HepG2 (cell line): Measurements from ENCODE around the gene EPB41L2. TPM values are rescaled to one million over a fixed set of nuclear protein-coding genes. Genes with fewer than 3 reads are reported as not detected.

ENCODE experiments used
- ATF1 ChIP-seq: IDR thresholded peaks from 2 replicates; pipeline ENCODE4 v1.6.1; 2016; ENCODE audit warnings: mild to moderate bottlenecking, control low read depth
- BCL3 ChIP-seq: sonication (generic); formaldehyde crosslinking; IDR thresholded peaks from 2 replicates; pipeline ENCODE4 v1.5.1; 2020; ENCODE audit warnings: mild to moderate bottlenecking, missing genetic modification reagents, moderate library complexity
- FOXJ3 ChIP-seq: sonication (generic); formaldehyde crosslinking; IDR thresholded peaks from 2 replicates; pipeline ENCODE4 v1.4.0; 2020; ENCODE audit warnings: missing genetic modification reagents, mild to moderate bottlenecking, borderline replicate concordance
- FOXO1 ChIP-seq: sonication (generic); formaldehyde crosslinking; IDR thresholded peaks from 2 replicates; pipeline ENCODE4 v1.4.0; 2020; ENCODE audit warnings: missing genetic modification reagents
- HDAC6 ChIP-seq: fragments of 200-600 bp; sonication (generic); IDR thresholded peaks from 2 replicates; pipeline ENCODE4 v1.7.0; 2017; ENCODE audit warnings: mild to moderate bottlenecking, antibody characterized with exemption, low read length, low read depth
- NR2F2 ChIP-seq: IDR thresholded peaks from 2 replicates; pipeline ENCODE4 v1.6.1; 2012; ENCODE audit warnings: low read depth, inconsistent platforms, borderline replicate concordance
- RELA ChIP-seq: sonication (generic); formaldehyde crosslinking; IDR thresholded peaks from 2 replicates; pipeline ENCODE4 v1.4.0; 2020; ENCODE audit warnings: missing genetic modification reagents
- RFX3 ChIP-seq: IDR thresholded peaks from 2 replicates; pipeline ENCODE4 v1.6.1; 2016; ENCODE audit warnings: missing biosample characterization, missing genetic modification reagents
- SNAI1 ChIP-seq: sonication (generic); formaldehyde crosslinking; IDR thresholded peaks from 2 replicates; pipeline ENCODE4 v1.5.0; 2020; ENCODE audit warnings: mild to moderate bottlenecking, missing genetic modification reagents, borderline replicate concordance
- TSC22D2 ChIP-seq: sonication (generic); formaldehyde crosslinking; IDR thresholded peaks from 2 replicates; pipeline ENCODE4 v1.5.1; 2020; ENCODE audit warnings: missing genetic modification reagents, mild to moderate bottlenecking, borderline replicate concordance
- ZGPAT ChIP-seq: IDR thresholded peaks from 2 replicates; pipeline ENCODE4 v1.6.1; 2016; ENCODE audit warnings: mild to moderate bottlenecking
- ZNF263 ChIP-seq: sonication (generic); formaldehyde crosslinking; IDR thresholded peaks from 2 replicates; pipeline ENCODE4 v1.4.0; 2020; ENCODE audit warnings: missing genetic modification reagents
- ZNF615 ChIP-seq: sonication (generic); formaldehyde crosslinking; IDR thresholded peaks from 2 replicates; pipeline ENCODE4 v1.5.0; 2020; ENCODE audit warnings: mild to moderate bottlenecking, missing genetic modification reagents, borderline replicate concordance
- polyA plus RNA-seq, 8 experiments: library from polyadenylated mRNA; depleted of rRNA in 3 of 8; stranded (reverse) in 7 of 8; unstranded in 1 of 8; fragments of >200 nt; fragmentation: Illumina TruSeq in 4 of 8; extraction: Trizol in 4 of 8; gene quantifications; 2 replicates each; pipeline versions ENCODE4 v1.2.1 to v1.2.3, GENCODE V29; 2011 to 2016; ENCODE audit warnings: low read depth in 4 of 8, missing spikeins in 1 of 8, mixed read lengths in 1 of 8; ENCODE audit not compliant: insufficient read depth in 1 of 8
- total RNA-seq, 5 experiments: library from RNA; depleted of rRNA; stranded (reverse); fragments of >200 nt; fragmentation: Illumina TruSeq; extraction: Trizol; gene quantifications; 2 replicates each; pipeline ENCODE4 v1.2.3, GENCODE V29; 2016; ENCODE audit warnings: low read depth in 1 of 5
- TF ChIP-seq, protein P1 (sequence below): sonication (generic); formaldehyde crosslinking; IDR thresholded peaks from 2 replicates; pipeline ENCODE4 v1.4.0; 2020; ENCODE audit warnings: missing genetic modification reagents, mild to moderate bottlenecking, borderline replicate concordance
- TF ChIP-seq, protein P2 (sequence below): sonication (generic); formaldehyde crosslinking; IDR thresholded peaks from 2 replicates; pipeline ENCODE4 v1.4.0; 2020; ENCODE audit warnings: missing genetic modification reagents, mild to moderate bottlenecking, borderline replicate concordance
- TF ChIP-seq, protein P3 (sequence below): sonication (generic); formaldehyde crosslinking; IDR thresholded peaks from 2 replicates; pipeline ENCODE4 v1.4.0; 2020; ENCODE audit warnings: missing genetic modification reagents
- TF ChIP-seq, protein P4 (sequence below): sonication (generic); formaldehyde crosslinking; IDR thresholded peaks from 2 replicates; pipeline ENCODE4 v1.5.0; 2020; ENCODE audit warnings: missing genetic modification reagents

EPB41L2 gene
- total and polyA plus RNA-seq, 2 of the 13 experiments (the other 11 are each of a cell fraction or from before 2014, with no cell fraction given), result 41.7 to 56.4 TPM

DNA sequence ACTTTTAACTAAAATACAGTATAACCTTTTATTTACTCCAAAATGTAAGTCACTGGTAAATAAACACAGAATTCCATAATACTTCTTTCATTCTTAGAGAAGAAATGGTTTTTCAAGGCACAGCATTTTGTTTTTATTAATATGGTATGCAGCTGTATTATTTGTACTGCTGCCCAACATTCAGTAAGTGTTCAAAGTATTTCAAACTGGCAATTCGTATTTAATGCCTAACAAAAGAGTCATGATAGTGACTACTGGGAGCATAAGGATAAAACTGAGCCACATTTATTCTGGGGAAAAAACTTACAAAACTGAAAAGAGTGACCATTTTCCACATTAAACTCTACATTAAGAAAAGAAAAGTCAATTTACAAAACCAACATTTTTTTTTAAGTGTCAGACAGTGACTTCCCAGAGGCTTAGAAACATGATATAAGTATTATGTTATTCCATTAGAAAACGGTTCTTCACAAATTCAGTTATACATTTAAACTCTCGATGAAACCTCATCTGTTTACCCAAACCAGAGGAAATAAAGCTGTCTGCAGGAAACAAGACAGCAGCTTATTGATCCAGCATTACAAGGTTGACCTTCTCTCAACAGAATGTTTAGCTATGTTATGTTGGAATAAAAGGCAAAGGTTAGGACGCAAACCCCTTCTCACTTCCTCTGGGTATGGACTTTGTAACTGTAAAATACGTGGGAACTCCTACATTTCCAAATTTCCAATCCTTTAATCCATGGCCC, 24.3 kb downstream of the EPB41L2 start (continued):
- TF ChIP-seq RFX3 (CRISPR knock-in tag), result no peak; the same call in 1 of the 2 replicates
- peak; percentile 97 for TF ChIP-seq FOXJ3
- TF ChIP-seq, protein P1, sequence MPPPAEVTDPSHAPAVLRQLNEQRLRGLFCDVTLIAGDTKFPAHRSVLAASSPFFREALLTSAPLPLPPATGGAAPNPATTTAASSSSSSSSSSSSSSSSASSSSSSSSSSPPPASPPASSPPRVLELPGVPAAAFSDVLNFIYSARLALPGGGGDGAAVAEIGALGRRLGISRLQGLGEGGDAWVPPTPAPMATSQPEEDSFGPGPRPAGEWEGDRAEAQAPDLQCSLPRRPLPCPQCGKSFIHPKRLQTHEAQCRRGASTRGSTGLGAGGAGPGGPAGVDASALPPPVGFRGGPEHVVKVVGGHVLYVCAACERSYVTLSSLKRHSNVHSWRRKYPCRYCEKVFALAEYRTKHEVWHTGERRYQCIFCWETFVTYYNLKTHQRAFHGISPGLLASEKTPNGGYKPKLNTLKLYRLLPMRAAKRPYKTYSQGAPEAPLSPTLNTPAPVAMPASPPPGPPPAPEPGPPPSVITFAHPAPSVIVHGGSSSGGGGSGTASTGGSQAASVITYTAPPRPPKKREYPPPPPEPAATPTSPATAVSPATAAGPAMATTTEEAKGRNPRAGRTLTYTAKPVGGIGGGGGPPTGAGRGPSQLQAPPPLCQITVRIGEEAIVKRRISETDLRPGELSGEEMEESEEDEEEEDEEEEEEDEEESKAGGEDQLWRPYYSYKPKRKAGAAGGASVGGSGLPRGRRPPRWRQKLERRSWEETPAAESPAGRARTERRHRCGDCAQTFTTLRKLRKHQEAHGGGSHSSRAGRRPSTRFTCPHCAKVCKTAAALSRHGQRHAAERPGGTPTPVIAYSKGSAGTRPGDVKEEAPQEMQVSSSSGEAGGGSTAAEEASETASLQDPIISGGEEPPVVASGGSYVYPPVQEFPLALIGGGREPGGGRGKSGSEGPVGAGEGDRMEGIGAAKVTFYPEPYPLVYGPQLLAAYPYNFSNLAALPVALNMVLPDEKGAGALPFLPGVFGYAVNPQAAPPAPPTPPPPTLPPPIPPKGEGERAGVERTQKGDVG (CRISPR knock-in tag), result no peak
- TF ChIP-seq, protein P2, sequence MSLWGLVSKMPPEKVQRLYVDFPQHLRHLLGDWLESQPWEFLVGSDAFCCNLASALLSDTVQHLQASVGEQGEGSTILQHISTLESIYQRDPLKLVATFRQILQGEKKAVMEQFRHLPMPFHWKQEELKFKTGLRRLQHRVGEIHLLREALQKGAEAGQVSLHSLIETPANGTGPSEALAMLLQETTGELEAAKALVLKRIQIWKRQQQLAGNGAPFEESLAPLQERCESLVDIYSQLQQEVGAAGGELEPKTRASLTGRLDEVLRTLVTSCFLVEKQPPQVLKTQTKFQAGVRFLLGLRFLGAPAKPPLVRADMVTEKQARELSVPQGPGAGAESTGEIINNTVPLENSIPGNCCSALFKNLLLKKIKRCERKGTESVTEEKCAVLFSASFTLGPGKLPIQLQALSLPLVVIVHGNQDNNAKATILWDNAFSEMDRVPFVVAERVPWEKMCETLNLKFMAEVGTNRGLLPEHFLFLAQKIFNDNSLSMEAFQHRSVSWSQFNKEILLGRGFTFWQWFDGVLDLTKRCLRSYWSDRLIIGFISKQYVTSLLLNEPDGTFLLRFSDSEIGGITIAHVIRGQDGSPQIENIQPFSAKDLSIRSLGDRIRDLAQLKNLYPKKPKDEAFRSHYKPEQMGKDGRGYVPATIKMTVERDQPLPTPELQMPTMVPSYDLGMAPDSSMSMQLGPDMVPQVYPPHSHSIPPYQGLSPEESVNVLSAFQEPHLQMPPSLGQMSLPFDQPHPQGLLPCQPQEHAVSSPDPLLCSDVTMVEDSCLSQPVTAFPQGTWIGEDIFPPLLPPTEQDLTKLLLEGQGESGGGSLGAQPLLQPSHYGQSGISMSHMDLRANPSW (CRISPR knock-in tag), result peak; percentile 68; the same call in 1 of the 2 replicates
- TF ChIP-seq FOXO1 (CRISPR knock-in tag), result peak; percentile 98
- no peak for TF ChIP-seq ZNF615 (CRISPR knock-in tag)
- peak; percentile 72 for TF ChIP-seq ATF1 (CRISPR knock-in tag)
- TF ChIP-seq TSC22D2, result no peak
- no peak for TF ChIP-seq SNAI1 (CRISPR knock-in tag)
- no peak for TF ChIP-seq ZNF263
- no peak for TF ChIP-seq BCL3 (CRISPR knock-in tag)
- TF ChIP-seq, protein P3, sequence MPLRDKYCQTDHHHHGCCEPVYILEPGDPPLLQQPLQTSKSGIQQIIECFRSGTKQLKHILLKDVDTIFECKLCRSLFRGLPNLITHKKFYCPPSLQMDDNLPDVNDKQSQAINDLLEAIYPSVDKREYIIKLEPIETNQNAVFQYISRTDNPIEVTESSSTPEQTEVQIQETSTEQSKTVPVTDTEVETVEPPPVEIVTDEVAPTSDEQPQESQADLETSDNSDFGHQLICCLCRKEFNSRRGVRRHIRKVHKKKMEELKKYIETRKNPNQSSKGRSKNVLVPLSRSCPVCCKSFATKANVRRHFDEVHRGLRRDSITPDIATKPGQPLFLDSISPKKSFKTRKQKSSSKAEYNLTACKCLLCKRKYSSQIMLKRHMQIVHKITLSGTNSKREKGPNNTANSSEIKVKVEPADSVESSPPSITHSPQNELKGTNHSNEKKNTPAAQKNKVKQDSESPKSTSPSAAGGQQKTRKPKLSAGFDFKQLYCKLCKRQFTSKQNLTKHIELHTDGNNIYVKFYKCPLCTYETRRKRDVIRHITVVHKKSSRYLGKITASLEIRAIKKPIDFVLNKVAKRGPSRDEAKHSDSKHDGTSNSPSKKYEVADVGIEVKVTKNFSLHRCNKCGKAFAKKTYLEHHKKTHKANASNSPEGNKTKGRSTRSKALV (CRISPR knock-in tag), result no peak; the same call in 1 of the 2 replicates
- peak; percentile 95 for TF ChIP-seq NR2F2
- peak; percentile 93 for TF ChIP-seq RELA (CRISPR knock-in tag)
- TF ChIP-seq, protein P4, sequence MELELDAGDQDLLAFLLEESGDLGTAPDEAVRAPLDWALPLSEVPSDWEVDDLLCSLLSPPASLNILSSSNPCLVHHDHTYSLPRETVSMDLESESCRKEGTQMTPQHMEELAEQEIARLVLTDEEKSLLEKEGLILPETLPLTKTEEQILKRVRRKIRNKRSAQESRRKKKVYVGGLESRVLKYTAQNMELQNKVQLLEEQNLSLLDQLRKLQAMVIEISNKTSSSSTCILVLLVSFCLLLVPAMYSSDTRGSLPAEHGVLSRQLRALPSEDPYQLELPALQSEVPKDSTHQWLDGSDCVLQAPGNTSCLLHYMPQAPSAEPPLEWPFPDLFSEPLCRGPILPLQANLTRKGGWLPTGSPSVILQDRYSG (CRISPR knock-in tag), result no peak; the same call in 1 of the 2 replicates
- no peak; the same call in 1 of the 2 replicates for TF ChIP-seq HDAC6
- TF ChIP-seq ZGPAT (CRISPR knock-in tag), result peak; percentile 98
